NCI-H1417 (cell line): ENCODE data around the gene USH2A.
A peak's percentile ranks its signal among the peaks of the same experiment; 100 is the strongest.

Source experiments
- DNase-seq, 3 experiments: peaks; one replicate each; lab custom pipeline; 2025; lab: John Stamatoyannopoulos, UW

Gene USH2A

DNA sequence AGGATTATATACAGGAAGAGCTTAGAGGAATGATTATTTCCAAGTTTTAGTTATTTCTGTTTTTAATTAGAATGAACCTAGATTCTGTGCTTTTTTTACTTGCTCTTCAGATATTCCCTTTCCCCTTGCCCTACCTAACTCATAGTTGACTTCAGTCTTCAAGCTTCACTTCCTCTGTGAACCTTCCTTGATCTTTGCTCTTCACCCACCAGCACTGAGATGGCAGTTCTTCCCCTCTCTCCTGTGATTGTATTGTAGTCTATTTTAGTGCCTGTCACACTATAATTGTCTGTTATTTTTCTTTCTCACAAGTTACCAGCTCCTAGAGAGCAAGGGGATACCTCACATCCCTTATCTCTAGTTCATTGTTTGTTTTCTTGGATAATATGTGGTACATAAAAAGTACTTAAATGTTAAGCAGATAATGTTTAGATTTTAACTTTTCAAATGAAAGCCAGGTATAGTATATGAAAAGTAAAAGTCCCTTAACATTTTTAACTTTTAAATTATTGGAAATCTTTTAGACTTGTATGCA is 822.9 kb downstream of the USH2A start:
- DNase-seq: no peak

DNA sequence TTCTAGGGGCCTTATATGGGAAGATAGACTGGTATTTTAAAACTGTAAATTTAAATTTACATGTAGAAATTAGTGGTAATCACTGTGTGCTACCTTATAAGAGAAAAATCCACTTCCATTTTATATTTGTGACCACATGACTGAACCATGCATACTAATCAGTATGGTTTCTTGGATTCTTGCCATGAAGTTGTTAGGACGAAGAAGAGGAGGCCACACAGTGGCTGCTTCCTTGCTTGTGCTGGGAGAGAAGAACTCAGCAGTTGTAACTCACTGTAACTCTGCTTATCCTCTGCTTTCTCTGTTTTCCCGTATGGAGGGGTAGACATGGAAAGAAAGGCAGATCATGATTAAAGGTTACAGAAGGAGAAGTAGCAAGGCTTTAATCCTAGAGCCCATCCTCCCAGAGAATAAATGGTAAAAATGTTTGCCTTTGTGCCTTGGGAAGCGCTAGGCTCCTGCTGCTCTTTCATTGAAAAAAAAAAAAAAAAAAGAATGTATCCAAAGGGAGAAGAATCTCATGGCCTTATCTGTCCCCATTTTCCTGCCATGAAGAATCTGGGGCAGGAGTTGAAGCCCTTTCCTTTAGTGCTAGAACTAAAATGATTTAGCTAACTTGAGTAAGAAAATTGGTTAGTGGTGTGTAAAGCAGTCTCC is 823.7 kb downstream of the USH2A start:
- no peak for DNase-seq

DNA sequence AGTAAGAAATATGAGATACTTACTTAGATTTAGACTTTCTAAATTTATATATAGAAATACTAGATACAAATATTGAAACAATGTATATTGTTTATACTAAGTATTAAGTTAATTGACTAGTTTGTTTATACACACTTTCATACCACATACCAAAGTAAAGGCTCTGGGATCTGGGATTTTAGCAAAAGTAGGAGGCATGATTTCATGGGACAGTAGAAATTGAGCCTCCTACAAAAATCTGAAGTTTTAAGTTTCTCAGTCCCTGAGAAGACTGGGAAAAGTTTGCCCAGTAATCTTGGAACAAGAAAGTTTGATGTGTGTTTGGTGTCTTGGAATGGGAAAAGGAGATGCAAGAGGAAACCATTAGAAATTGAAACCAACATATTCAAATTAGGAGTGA is 825.3 kb downstream of the USH2A start:
- DNase-seq: no peak

DNA sequence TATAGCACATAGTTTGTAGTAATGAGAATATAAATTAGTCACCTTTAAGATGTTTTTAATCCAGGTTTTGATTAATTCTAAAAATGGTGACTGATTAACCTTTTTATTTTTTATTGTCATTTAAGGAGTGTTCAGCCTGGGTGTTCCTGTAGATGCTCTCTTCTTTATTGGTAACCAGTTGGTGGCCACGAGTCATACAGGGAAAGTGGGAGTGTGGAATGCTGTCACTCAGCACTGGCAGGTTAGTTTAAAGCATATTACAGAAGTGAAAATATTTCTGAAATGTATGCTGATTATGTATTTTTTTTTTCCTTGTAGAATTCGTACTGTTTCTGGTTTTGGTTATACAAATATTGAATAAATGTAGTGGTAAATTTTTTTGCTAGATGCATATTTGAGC is 828.0 kb downstream of the USH2A start:
- no peak for DNase-seq

DNA sequence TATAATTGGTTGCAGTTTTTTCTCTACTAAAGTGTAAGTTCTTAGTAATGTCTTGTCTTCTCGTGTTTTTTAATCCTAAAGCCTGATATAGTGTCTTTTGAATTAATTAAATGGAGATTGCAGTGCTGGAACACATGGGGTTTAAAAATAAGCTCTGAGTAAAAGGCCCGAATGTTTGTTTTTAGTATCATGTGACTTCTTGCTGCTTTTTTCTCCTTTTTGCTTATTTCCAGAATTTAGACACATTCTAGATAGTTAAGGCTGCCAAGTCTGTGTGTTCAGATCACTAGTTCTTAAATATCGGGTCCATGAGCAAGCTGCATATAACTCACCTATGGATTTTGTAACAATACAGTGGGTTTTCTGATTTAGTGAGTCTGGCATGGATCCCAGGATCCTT is 828.6 kb downstream of the USH2A start:
- peak in 1 of 3 experiments; percentile 18 for DNase-seq

GRCh38 chr1:215590779-215591491 is 832.3 kb downstream of the USH2A start:
- DNase-seq: no peak

- DNase-seq: peak in 1 of 3 experiments; percentile 18
Measured at GRCh38 chr1:215589650-215590435, 833.4 kb downstream of the USH2A start.

DNA sequence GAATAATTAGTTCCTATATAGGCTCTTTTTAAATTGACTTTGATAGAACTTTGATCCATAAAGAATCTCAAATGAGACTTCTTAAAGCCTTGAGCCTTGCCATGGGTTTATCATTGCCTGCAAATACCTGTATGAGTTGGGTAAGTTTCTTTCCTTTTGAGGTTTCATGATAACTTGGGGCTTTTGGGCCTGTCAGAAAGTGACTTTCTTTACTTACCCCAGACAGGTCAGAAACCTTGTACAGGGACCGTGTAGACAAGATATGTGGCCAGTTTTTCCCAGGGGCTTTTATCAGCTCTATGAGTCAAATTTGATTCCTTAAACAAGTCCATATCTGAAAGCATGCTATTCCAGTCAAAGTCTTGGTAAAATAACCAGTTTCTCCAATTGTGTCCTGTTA is 838.9 kb downstream of the USH2A start:
- DNase-seq: no peak

- no peak for DNase-seq
Measured at GRCh38 chr1:215583185-215583749, 840.0 kb downstream of the USH2A start.

DNA sequence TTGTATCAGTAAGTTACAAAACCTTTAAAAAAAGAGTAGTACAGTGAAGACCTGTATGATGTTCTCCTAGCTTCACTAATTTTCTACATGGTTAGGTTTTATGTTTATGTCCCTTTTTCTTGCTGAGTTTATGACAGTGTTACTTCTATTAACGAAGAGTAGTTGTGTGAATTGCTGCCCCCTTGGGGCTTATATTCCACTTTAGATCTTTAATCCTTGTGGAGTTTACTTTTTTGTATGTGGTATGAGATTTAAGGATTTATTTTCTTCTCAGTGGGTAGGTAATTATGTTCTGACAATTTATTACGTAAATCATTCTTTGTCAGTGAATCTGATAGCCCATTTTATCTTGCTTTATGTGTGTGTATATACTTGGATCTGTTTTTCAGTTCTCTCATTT is 841.4 kb downstream of the USH2A start:
- peak in 1 of 3 experiments; percentile 4 for DNase-seq
